CD14-positive monocyte (primary cell): Measurements from ENCODE around the gene SCN4B. TPM values are rescaled to one million over a fixed set of nuclear protein-coding genes. Genes with fewer than 3 reads are reported as not detected.

ENCODE experiments used
- DNase-seq, 3 donors: peaks; one replicate each; pipeline ENCODE4 v3.0.0-alpha.2; 2011 to 2022
- H2AFZ ChIP-seq: 2 replicates; pipeline ENCODE4 v1.6.0; 2012; ENCODE audit warnings: mild to moderate bottlenecking, low read depth, low read length, inconsistent platforms; ENCODE audit not compliant: insufficient read depth, poor library complexity, severe bottlenecking
- H3K27ac ChIP-seq, 2 donors: 1 replicate in 1 of 2; 2 replicates in 1 of 2; pipeline ENCODE4 v1.5.1; 2012 to 2013; ENCODE audit warnings: low read length in 2 of 2, control low read depth in 1 of 2, inconsistent platforms in 1 of 2, low read depth in 1 of 2, mild to moderate bottlenecking in 1 of 2
- H3K27me3 ChIP-seq, 2 donors: one replicate each; pipeline versions ENCODE4 v1.6.0 to v1.6.1; 2011 to 2013; ENCODE audit warnings: low read length in 2 of 2; ENCODE audit not compliant: control insufficient read depth in 2 of 2, insufficient read depth in 2 of 2
- H3K36me3 ChIP-seq, 2 donors: replicated peaks in 1 of 2; 1 replicate in 1 of 2; 2 replicates in 1 of 2; pipeline versions ENCODE4 v1.5.1 to v1.6.1; 2012 to 2013; ENCODE audit warnings: low read length in 2 of 2, control low read depth in 1 of 2, inconsistent platforms in 1 of 2, mild to moderate bottlenecking in 1 of 2; ENCODE audit not compliant: insufficient read depth in 2 of 2, control insufficient read depth in 1 of 2
- H3K4me1 ChIP-seq, 2 donors: 1 replicate in 1 of 2; 2 replicates in 1 of 2; pipeline versions ENCODE4 v1.5.1 to v1.6.1; 2012 to 2013; ENCODE audit warnings: low read length in 2 of 2, control low read depth in 1 of 2, inconsistent platforms in 1 of 2, mild to moderate bottlenecking in 1 of 2, moderate library complexity in 1 of 2; ENCODE audit not compliant: insufficient read depth in 2 of 2, control insufficient read depth in 1 of 2
- H3K4me2 ChIP-seq: replicated peaks from 2 replicates; pipeline ENCODE3; 2012; ENCODE audit warnings: low read length, moderate library complexity, mild to moderate bottlenecking; ENCODE audit not compliant: poor library complexity, severe bottlenecking; ENCODE audit errors: extremely low read depth
- H3K4me3 ChIP-seq, 3 experiments: fragments of 200-600 bp in 1 of 3; sonication (generic) in 1 of 3; replicated peaks in 1 of 3; 1 replicate in 2 of 3; 2 replicates in 1 of 3; pipeline ENCODE4 v1.5.1; 2011 to 2013; ENCODE audit warnings: low read length in 3 of 3, mild to moderate bottlenecking in 3 of 3, control low read depth in 2 of 3, low read depth in 2 of 3, inconsistent platforms in 1 of 3, moderate library complexity in 1 of 3
- H3K79me2 ChIP-seq: 2 replicates; pipeline ENCODE4 v1.6.0; 2012; ENCODE audit warnings: mild to moderate bottlenecking, control low read depth, inconsistent platforms, low read length, moderate library complexity; ENCODE audit not compliant: insufficient read depth
- H3K9ac ChIP-seq: 2 replicates; pipeline ENCODE4 v1.6.0; 2017; ENCODE audit warnings: low read length, mild to moderate bottlenecking; ENCODE audit not compliant: insufficient read depth, poor library complexity, severe bottlenecking
- H3K9me3 ChIP-seq, 2 donors: replicated peaks in 1 of 2; 1 replicate in 1 of 2; 2 replicates in 1 of 2; pipeline versions ENCODE4 v1.5.1 to v1.6.1; 2012 to 2013; ENCODE audit warnings: low read length in 2 of 2, control low read depth in 1 of 2; ENCODE audit not compliant: control insufficient read depth in 1 of 2, insufficient read depth in 1 of 2
- H4K20me1 ChIP-seq: 2 replicates; pipeline ENCODE4 v1.6.0; 2012; ENCODE audit warnings: mild to moderate bottlenecking, low read length, control low read depth, moderate library complexity; ENCODE audit not compliant: insufficient read depth
- H3K27ac Mint-ChIP-seq, 7 donors: one replicate each; pipeline ENCODE4 v1.8.0; 2020; ENCODE audit warnings: mild to moderate bottlenecking in 7 of 7, mixed read lengths in 7 of 7, moderate library complexity in 6 of 7, inconsistent platforms in 2 of 7
- H3K27me3 Mint-ChIP-seq, 3 donors: one replicate each; pipeline ENCODE4 v1.8.0; 2021 to 2022; ENCODE audit warnings: low read depth in 3 of 3, mild to moderate bottlenecking in 3 of 3, mixed read lengths in 3 of 3, moderate library complexity in 3 of 3, inconsistent platforms in 1 of 3
- H3K36me3 Mint-ChIP-seq, 2 donors: one replicate each; pipeline ENCODE4 v1.8.0; 2020; ENCODE audit warnings: mixed read lengths in 2 of 2, inconsistent platforms in 1 of 2, mild to moderate bottlenecking in 1 of 2
- H3K4me1 Mint-ChIP-seq: one replicate; pipeline ENCODE4 v1.8.0; 2020; ENCODE audit warnings: mild to moderate bottlenecking, mixed read lengths
- H3K4me3 Mint-ChIP-seq, 2 donors: one replicate each; pipeline ENCODE4 v1.8.0; 2020; ENCODE audit warnings: mild to moderate bottlenecking in 2 of 2, mixed read lengths in 2 of 2, moderate library complexity in 1 of 2
- H3K9me3 Mint-ChIP-seq, 7 donors: one replicate each; pipeline ENCODE4 v1.8.0; 2020 to 2022; ENCODE audit warnings: mixed read lengths in 7 of 7, mild to moderate bottlenecking in 6 of 7, moderate library complexity in 6 of 7, inconsistent platforms in 2 of 7
- CTCF ChIP-seq: fragments of 200-600 bp; IDR thresholded peaks from one replicate; pipeline ENCODE4 v1.8.0; 2022; ENCODE audit warnings: antibody characterized with exemption, mild to moderate bottlenecking
- WGBS: methylation state at CpG from one replicate; pipeline ENCODE4 v1.1.5; 2013; ENCODE audit warnings: missing lambda C conversion rate; ENCODE audit not compliant: insufficient coverage; 5-methylcytosine and 5-hydroxymethylcytosine counted together
- intact Hi-C, 2 donors: fragments of 100-400 bp; cut with micrococcal nuclease; formaldehyde crosslinking; loops; one replicate each; pipeline versions ENCODE4 v1.15.0 to v1.15.1; 2023
- polyA plus RNA-seq, 3 donors: library from polyadenylated mRNA; depleted of rRNA in 1 of 3; unstranded in 2 of 3; stranded (reverse) in 1 of 3; fragments of 300-500 nt in 2 of 3; fragments of >200 nt in 1 of 3; fragmentation: Illumina TruSeq in 2 of 3; gene quantifications; 1 replicate in 2 of 3; 2 replicates in 1 of 3; pipeline ENCODE4 v1.2.3, GENCODE V29; 2012 to 2021

SCN4B gene
- polyA plus RNA-seq, 3 donors = 0.76 TPM; not detected in 2

GRCh38 chr11:118109231-118109630 lies 43.4 kb downstream of the SCN4B start:
- 95% methylated on average over 2 of the region's 2 CpGs for WGBS
- Histone ChIP-seq H3K4me3 (no peak overlapping the region), H3K9me3 (no peaks in the 10 kb centered on the region), H3K4me1 (no peaks in the 10 kb centered on the region), H3K4me2 (no peak overlapping the region), H4K20me1 (no peaks in the 10 kb centered on the region), H3K36me3 (no peaks in the 10 kb centered on the region), H3K79me2 (no peaks in the 10 kb centered on the region), H3K9ac (no peak overlapping the region), H3K27me3 (no peaks in the 10 kb centered on the region), H3K27ac (no peak overlapping the region), H2AFZ (no peak overlapping the region)
- no peak for DNase-seq
- TF ChIP-seq CTCF = no peak
- Mint-ChIP-seq H3K4me1 (peaks cover 5% of the 10 kb centered on the region), H3K9me3 (no peaks in the 10 kb centered on the region), H3K4me3 (no peak overlapping the region), H3K36me3 (no peaks in the 10 kb centered on the region), H3K27ac (no peak overlapping the region), H3K27me3 (peaks cover 0 to 5% (median 3%) of the 10 kb centered on the region in 3 donors)
- intact Hi-C loops = no loop called here

- no peak for DNase-seq
- Histone ChIP-seq H3K27ac (no peak overlapping the region), H3K4me3 (no peak overlapping the region), H2AFZ (no peak overlapping the region), H3K79me2 (no peaks in the 10 kb centered on the region), H3K4me1 (no peaks in the 10 kb centered on the region), H3K27me3 (no peaks in the 10 kb centered on the region), H3K9me3 (no peaks in the 10 kb centered on the region), H4K20me1 (no peaks in the 10 kb centered on the region), H3K4me2 (no peak overlapping the region), H3K9ac (no peak overlapping the region), H3K36me3 (no peaks in the 10 kb centered on the region)
- no peak for TF ChIP-seq CTCF
- H3K9me3 Mint-ChIP-seq = no peaks in the 10 kb centered on the region
- no peak overlapping the region for H3K4me3 Mint-ChIP-seq
- H3K27me3 Mint-ChIP-seq = peaks cover 0 to 5% (median 3%) of the 10 kb centered on the region in 3 donors
- no peak overlapping the region for H3K27ac Mint-ChIP-seq
- intact Hi-C loops = no loop called here
- peaks cover 5% of the 10 kb centered on the region for H3K4me1 Mint-ChIP-seq
- no peaks in the 10 kb centered on the region for H3K36me3 Mint-ChIP-seq
- 100% methylated on average over 4 of the region's 5 CpGs for WGBS
Observed at GRCh38 chr11:118108513-118108912, 44.1 kb downstream of the SCN4B start.
